H9 (cell line): ENCODE results near the gene C10orf95. TPM values are rescaled to one million over a fixed set of nuclear protein-coding genes. Genes with fewer than 3 reads are reported as not detected.

Source experiments
- DNase-seq: peaks from one replicate; pipeline ENCODE4 v3.0.0-alpha.2; 2017
- H2AFZ ChIP-seq: one replicate; pipeline ENCODE4 v1.6.1; 2013; ENCODE audit warnings: mild to moderate bottlenecking, low read length, control low read depth, moderate library complexity
- H2AK5ac ChIP-seq: 2 replicates; pipeline ENCODE4 v1.6.1; 2013; ENCODE audit warnings: low read length, control low read depth, mixed read lengths; ENCODE audit not compliant: insufficient read length
- H2BK120ac ChIP-seq: one replicate; pipeline ENCODE4 v1.6.1; 2013; ENCODE audit warnings: low read depth, mild to moderate bottlenecking, low read length, control low read depth, inconsistent platforms; ENCODE audit not compliant: poor library complexity, severe bottlenecking
- H2BK12ac ChIP-seq: 2 replicates; pipeline ENCODE4 v1.6.1; 2013; ENCODE audit warnings: low read length, control low read depth, mixed read lengths, low read depth; ENCODE audit not compliant: insufficient read length
- H2BK15ac ChIP-seq: 2 replicates; pipeline ENCODE4 v1.6.1; 2013; ENCODE audit warnings: low read depth, low read length, control low read depth
- H2BK20ac ChIP-seq: one replicate; pipeline ENCODE4 v1.6.1; 2013; ENCODE audit warnings: low read depth, mild to moderate bottlenecking, low read length, control low read depth, inconsistent platforms; ENCODE audit not compliant: poor library complexity, severe bottlenecking
- H2BK5ac ChIP-seq: 2 replicates; pipeline ENCODE4 v1.6.1; 2013; ENCODE audit warnings: low read length, control low read depth, mixed read lengths; ENCODE audit not compliant: insufficient read length
- H3K14ac ChIP-seq: 2 replicates; pipeline ENCODE4 v1.6.1; 2013; ENCODE audit warnings: low read length, control low read depth; ENCODE audit not compliant: insufficient read depth
- H3K18ac ChIP-seq: 2 replicates; pipeline ENCODE4 v1.6.1; 2013; ENCODE audit warnings: low read depth, mild to moderate bottlenecking, mixed read lengths, low read length, control low read depth; ENCODE audit not compliant: insufficient read length
- H3K23ac ChIP-seq: 2 replicates; pipeline ENCODE4 v1.6.1; 2013; ENCODE audit warnings: low read length, control low read depth, mixed read lengths, low read depth; ENCODE audit not compliant: insufficient read length
- H3K23me2 ChIP-seq: 2 replicates; pipeline ENCODE4 v1.6.1; 2013; ENCODE audit warnings: low read depth, mild to moderate bottlenecking, mixed read lengths, low read length, control low read depth; ENCODE audit not compliant: insufficient read length, poor library complexity, severe bottlenecking
- H3K27ac ChIP-seq: 2 replicates; pipeline ENCODE4 v1.5.1; 2013; ENCODE audit warnings: low read length, control low read depth, mixed read lengths, low read depth; ENCODE audit not compliant: insufficient read length
- H3K27me3 ChIP-seq: 2 replicates; pipeline ENCODE4 v1.6.1; 2013; ENCODE audit warnings: low read length, control low read depth, inconsistent platforms; ENCODE audit not compliant: insufficient read depth
- H3K4ac ChIP-seq: 2 replicates; pipeline ENCODE4 v1.6.1; 2013; ENCODE audit warnings: low read depth, mild to moderate bottlenecking, control low read depth, inconsistent platforms, low read length, moderate library complexity
- H3K4me1 ChIP-seq: 2 replicates; pipeline ENCODE4 v1.6.1; 2013; ENCODE audit warnings: low read length, control low read depth, inconsistent platforms; ENCODE audit not compliant: insufficient read depth
- H3K4me2 ChIP-seq: 2 replicates; pipeline ENCODE4 v1.6.1; 2013; ENCODE audit warnings: low read length, control low read depth, mixed read lengths; ENCODE audit not compliant: insufficient read length, insufficient read depth
- H3K56ac ChIP-seq: 2 replicates; pipeline ENCODE4 v1.6.1; 2013; ENCODE audit warnings: low read depth, mild to moderate bottlenecking, mixed read lengths, low read length, control low read depth; ENCODE audit not compliant: insufficient read length
- H3K79me1 ChIP-seq: 2 replicates; pipeline ENCODE4 v1.6.1; 2013; ENCODE audit warnings: low read depth, mild to moderate bottlenecking, moderate library complexity, low read length, control low read depth, inconsistent platforms; ENCODE audit not compliant: insufficient read depth, poor library complexity, severe bottlenecking
- H3K79me2 ChIP-seq: 2 replicates; pipeline ENCODE4 v1.6.1; 2013; ENCODE audit warnings: low read length, control low read depth, inconsistent platforms; ENCODE audit not compliant: insufficient read depth
- H3K9ac ChIP-seq: 2 replicates; pipeline ENCODE4 v1.6.1; 2013; ENCODE audit warnings: low read length, control low read depth, mixed read lengths; ENCODE audit not compliant: insufficient read length; ENCODE audit errors: extremely low read depth
- H3K9me3 ChIP-seq: one replicate; pipeline ENCODE4 v1.6.1; 2013; ENCODE audit warnings: low read depth, low read length, inconsistent platforms; ENCODE audit not compliant: control insufficient read depth
- H3T11ph ChIP-seq: one replicate; pipeline ENCODE4 v1.6.1; 2013; ENCODE audit warnings: mild to moderate bottlenecking, low read length, control low read depth, inconsistent platforms
- H4K20me1 ChIP-seq: one replicate; pipeline ENCODE4 v1.6.1; 2013; ENCODE audit not compliant: control insufficient read depth, insufficient read length, insufficient read depth
- H4K5ac ChIP-seq: 2 replicates; pipeline ENCODE4 v1.6.1; 2013; ENCODE audit warnings: low read depth, mild to moderate bottlenecking, mixed read lengths, low read length, control low read depth; ENCODE audit not compliant: insufficient read length
- H4K8ac ChIP-seq: replicated peaks from 2 replicates; pipeline ENCODE4 v1.6.1; 2013; ENCODE audit warnings: low read length, control low read depth, mixed read lengths, low read depth; ENCODE audit not compliant: insufficient read length
- H4K91ac ChIP-seq: 2 replicates; pipeline ENCODE4 v1.6.1; 2013; ENCODE audit warnings: low read depth, mild to moderate bottlenecking, moderate library complexity, mixed read lengths, low read length, control low read depth; ENCODE audit not compliant: insufficient read length
- H3K27ac Mint-ChIP-seq, 3 experiments: 2 replicates in 2 of 3; 3 replicates in 1 of 3; pipeline ENCODE4 v1.8.0; 2020 to 2021; ENCODE audit warnings: mixed read lengths in 3 of 3, mild to moderate bottlenecking in 1 of 3, moderate library complexity in 1 of 3
- H3K27me3 Mint-ChIP-seq: 2 replicates; pipeline ENCODE4 v1.8.0; 2021; ENCODE audit warnings: low read depth, mild to moderate bottlenecking, moderate library complexity, mixed read lengths
- H3K36me3 Mint-ChIP-seq, 3 experiments: 2 replicates in 2 of 3; 3 replicates in 1 of 3; pipeline ENCODE4 v1.8.0; 2020 to 2021; ENCODE audit warnings: low read depth in 3 of 3, mixed read lengths in 3 of 3; ENCODE audit not compliant: insufficient read depth in 1 of 3
- H3K4me1 Mint-ChIP-seq, 2 experiments: 2 replicates each; pipeline ENCODE4 v1.8.0; 2020; ENCODE audit warnings: mixed read lengths in 2 of 2
- H3K4me3 Mint-ChIP-seq, 2 experiments: 2 replicates in 1 of 2; 3 replicates in 1 of 2; pipeline ENCODE4 v1.8.0; 2020 to 2021; ENCODE audit warnings: mild to moderate bottlenecking in 2 of 2, mixed read lengths in 2 of 2, moderate library complexity in 1 of 2
- H3K9me3 Mint-ChIP-seq, 2 experiments: 2 replicates in 1 of 2; 3 replicates in 1 of 2; pipeline ENCODE4 v1.8.0; 2020; ENCODE audit warnings: mild to moderate bottlenecking in 2 of 2, mixed read lengths in 2 of 2, moderate library complexity in 1 of 2
- CTCF ChIP-seq: fragments of 200-600 bp; sonication (generic); conservative IDR thresholded peaks from 3 replicates; pipeline ENCODE4 v1.8.0; 2021; ENCODE audit warnings: antibody characterized with exemption, mild to moderate bottlenecking
- WGBS: extraction: QIAGEN DNeasy Blood & Tissue Kit; methylation state at CpG from one replicate; pipeline ENCODE4 v1.1.7; 2013; ENCODE audit warnings: missing lambda C conversion rate, low lambda C conversion rate, mixed read lengths; ENCODE audit not compliant: insufficient read length; ENCODE audit errors: extremely low coverage; 5-methylcytosine and 5-hydroxymethylcytosine counted together
- total RNA-seq: library from RNA; stranded (reverse); gene quantifications from 2 replicates; pipeline ENCODE4 v1.2.1, GENCODE V29; 2021

C10orf95 gene
- total RNA-seq, 1 experiment from 2014 or later, result not detected

GRCh38 chr10:102431452-102432124 is 19.8 kb downstream of the C10orf95 start:
- Mint-ChIP-seq H3K36me3 (0 out of 7 replicates have a peak, but pooled peaks cover 0 to 1% (median 0%) of the 10 kb centered on the region in 3 experiments), H3K4me3 (peak overlapping the region; percentile 89 to 97), H3K4me1 (peaks cover 16 to 34% of the 10 kb centered on the region in 2 experiments), H3K27ac (peak overlapping the region; percentile 33 to 94 (median 68); a peak in 6 of 7 replicates), H3K27me3 (peaks cover 46% of the 10 kb centered on the region), H3K9me3 (no peaks in the 10 kb centered on the region; a peak in 1 of 5 replicates)
- Histone ChIP-seq H4K20me1 (no peaks in the 10 kb centered on the region), H4K8ac (no peak overlapping the region), H3K23ac (no peak overlapping the region), H2BK20ac (no peak overlapping the region), H4K91ac (no peak overlapping the region), H3T11ph (no peak overlapping the region), H2BK12ac (no peak overlapping the region), H2BK5ac (no peak overlapping the region), H4K5ac (no peak overlapping the region), H2BK15ac (no peak overlapping the region), H3K4me1 (peaks cover 5% of the 10 kb centered on the region; the same call in 1 of the 2 replicates), H3K79me2 (no peaks in the 10 kb centered on the region), H3K18ac (peak overlapping the region; percentile 76), H3K14ac (peak overlapping the region; percentile 71; the same call in 1 of the 2 replicates), H3K79me1 (no peaks in the 10 kb centered on the region), H3K4me2 (peak overlapping the region; percentile 89), H3K27ac (no peak overlapping the region), H3K56ac (no peak overlapping the region), H3K23me2 (peaks cover 9% of the 10 kb centered on the region), H2AFZ (no peak overlapping the region), H2BK120ac (no peak overlapping the region), H3K9me3 (no peaks in the 10 kb centered on the region), H3K27me3 (peaks cover 27% of the 10 kb centered on the region; the same call in 1 of the 2 replicates), H3K4ac (no peak overlapping the region), H2AK5ac (no peak overlapping the region), H3K9ac (peak overlapping the region; percentile 91)
- TF ChIP-seq CTCF, result no peak
- no peak for DNase-seq
- WGBS, result no CpG with 5 or more reads among the region's 4 CpGs
